Esophagus squamous epithelium (tissue), 4 donors: Measurements from ENCODE around the gene MT1M.

Experiments used
- CTCF ChIP-seq, 6 experiments: fragments of 450-650 bp in 4 of 6; fragments of 200-600 bp in 2 of 6; sonication (generic) in 2 of 6; IDR thresholded peaks; one replicate each; pipeline ENCODE4 v1.5.1; 2016 to 2019; ENCODE audit warnings: antibody characterized with exemption in 6 of 6, mild to moderate bottlenecking in 4 of 6, moderate library complexity in 4 of 6
- POLR2A ChIP-seq, 4 donors: fragments of 450-650 bp; IDR thresholded peaks; one replicate each; pipeline ENCODE4 v1.6.1; 2017; ENCODE audit warnings: antibody characterized with exemption in 4 of 4, mild to moderate bottlenecking in 4 of 4, moderate library complexity in 3 of 4

GRCh38 chr16:56632156-56632847 lies at the start of gene MT1M:
- no peak for TF ChIP-seq CTCF (IDR thresholded peaks at IDR 0.05)
- peak in 2 of 4 donors; percentile 31 to 39 for TF ChIP-seq POLR2A (IDR thresholded peaks at IDR 0.05)
